Putamen (tissue), 1 donor: ENCODE results near the gene OCIAD1.
"Not testable (repeated sequence)": the region's sequence is repeated elsewhere in the genome, so short reads cannot be mapped to it uniquely, and the experiment has no call there.

ENCODE experiments used
- DNase-seq: peaks from one replicate; pipeline ENCODE4 v3.0.0-alpha.2; 2016; ENCODE audit warnings: low spot score

Gene OCIAD1, protein sequence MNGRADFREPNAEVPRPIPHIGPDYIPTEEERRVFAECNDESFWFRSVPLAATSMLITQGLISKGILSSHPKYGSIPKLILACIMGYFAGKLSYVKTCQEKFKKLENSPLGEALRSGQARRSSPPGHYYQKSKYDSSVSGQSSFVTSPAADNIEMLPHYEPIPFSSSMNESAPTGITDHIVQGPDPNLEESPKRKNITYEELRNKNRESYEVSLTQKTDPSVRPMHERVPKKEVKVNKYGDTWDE

DNA sequence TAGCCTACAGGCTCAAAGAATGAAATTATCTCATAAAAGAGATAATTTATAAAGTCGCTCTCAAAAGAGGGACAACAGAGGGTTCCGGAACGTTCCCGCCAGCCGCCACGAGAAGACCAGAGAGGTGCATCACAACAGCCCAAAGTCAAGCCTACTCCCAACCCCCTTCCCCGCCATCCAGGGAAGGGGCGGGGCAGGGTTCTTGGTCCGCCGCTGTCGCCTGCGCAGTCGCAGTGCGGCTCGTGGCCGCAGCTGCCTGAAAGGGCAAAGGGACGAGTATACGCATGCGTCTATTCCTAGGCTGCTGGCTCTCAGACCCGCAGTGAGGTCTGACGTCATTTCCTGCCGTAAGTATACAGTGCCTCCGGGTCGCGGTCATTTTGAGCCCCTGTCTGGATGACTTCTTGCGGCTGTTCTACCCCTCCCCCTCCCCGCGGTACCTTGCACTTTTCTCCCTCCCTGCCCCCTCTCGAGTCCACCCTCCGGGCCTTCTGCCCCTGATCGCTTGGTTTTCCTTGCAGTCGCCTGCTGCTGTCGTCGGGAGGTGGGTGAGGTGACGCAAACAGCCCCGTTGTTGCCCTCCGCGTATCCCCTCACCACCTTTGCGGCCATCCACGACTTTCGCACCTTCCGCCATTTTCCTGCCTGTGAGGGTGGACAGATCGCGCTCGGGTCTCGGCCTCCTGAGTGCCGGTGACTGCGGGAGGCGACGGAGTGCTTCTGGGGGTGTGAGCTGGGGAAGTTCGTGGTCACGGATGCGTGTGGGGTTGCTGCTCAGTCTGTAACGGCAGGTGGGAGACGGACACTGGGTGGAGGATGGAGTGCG is at the start of gene OCIAD1:
OCIAD1 (plus strand) TSS at position 383 of the 826 bp plus-strand sequence. CDS start 1,537 bp downstream, outside the sequence.
- peak; percentile 99 for DNase-seq

DNA sequence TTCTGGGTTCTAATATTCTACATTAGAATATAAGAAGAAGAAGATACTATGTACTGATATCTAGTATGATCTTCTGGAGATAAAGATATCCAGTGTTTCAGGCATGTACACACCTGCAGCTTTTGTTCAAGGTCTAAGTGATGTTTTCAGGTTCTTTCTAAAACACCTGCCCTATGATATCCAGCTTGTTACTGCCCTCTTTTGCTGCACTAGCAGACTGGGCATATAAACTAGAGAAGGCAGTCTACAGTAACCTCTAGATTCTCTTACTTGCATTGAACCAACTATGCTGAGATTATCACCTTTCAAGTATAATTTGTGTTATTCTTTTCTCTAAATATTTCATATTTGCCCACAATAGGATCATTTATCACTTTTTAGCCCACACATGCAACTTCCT is 48.9 kb upstream of the OCIAD1 start:
- DNase-seq, result no peak

DNA sequence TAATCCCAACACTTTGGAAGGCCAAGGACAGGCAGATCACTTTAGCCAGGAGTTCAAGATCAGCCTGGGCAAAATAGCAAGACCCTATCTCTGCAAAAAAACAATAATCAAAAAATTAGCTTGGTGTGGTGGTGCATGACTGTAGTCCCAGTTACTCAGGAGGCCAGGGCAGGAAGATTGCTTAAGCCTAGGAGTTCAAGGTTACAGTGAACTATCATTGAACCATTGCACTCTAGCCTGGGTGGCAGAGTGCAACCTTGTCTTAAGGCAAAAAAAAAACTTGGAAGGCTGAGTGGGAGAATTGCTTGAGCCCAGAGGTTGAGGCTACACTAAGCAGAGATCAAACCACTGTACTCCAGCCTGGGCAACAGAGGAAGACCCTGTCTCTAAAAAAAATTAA is 45.6 kb upstream of the OCIAD1 start:
- no peak for DNase-seq

DNA sequence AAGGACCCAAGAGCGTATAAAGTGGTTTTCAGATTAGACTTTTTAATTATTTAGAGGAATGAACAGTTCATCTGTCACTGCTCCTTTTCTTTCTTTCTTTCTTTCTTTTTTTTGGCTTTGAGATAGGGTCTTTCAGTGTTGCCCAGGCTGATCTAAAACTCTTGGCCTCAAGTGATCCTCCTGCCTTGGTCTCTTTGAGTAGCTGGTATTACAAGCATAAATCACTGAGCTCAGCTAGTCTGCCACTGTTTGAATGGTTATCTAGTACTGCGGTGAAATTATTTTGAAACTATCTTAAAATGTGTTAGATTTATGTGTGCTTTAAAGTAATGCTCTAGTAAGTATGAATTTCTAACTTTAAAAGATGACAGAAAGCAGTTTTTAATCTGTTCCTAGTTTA is 44.3 kb upstream of the OCIAD1 start:
- no peak for DNase-seq

DNA sequence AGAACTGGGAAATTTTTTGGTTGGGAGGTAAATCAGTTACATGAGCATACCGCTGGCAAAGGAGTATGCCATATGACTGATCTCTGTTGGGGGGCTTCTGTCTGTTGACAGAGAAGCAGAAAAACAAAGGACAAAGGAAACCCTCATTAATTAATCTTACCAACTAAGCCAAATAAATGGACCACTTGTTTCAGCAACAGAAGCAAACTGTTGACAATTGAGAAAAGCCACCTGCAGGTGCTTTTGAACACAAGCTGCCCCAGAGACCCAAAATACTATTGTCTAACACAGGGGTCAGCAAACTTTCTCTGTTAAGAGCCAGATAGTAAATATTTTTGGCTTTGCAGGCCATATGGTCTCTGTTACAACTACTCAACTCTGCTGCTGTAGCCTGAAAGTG is 43.8 kb upstream of the OCIAD1 start:
- peak; percentile 91 for DNase-seq

DNA sequence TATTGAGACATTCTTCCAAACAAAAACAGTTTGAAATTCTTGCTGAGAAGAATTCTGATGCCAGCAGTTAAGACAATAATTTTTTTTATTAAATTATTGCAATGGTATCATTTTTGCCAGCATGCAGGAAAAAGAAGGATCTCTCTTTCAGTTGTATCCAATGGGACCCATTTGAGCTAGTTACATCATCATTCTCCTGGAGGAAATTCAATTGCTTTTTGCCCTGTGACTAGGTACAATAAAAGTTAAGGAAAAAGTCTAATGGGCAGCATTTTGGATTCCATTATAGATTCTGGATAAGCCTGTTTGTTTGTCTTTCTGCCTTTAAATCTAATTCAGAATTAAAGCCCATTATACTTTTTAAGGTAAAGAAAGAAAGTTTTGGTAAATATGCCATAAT is 40.3 kb upstream of the OCIAD1 start:
- no peak for DNase-seq

DNA sequence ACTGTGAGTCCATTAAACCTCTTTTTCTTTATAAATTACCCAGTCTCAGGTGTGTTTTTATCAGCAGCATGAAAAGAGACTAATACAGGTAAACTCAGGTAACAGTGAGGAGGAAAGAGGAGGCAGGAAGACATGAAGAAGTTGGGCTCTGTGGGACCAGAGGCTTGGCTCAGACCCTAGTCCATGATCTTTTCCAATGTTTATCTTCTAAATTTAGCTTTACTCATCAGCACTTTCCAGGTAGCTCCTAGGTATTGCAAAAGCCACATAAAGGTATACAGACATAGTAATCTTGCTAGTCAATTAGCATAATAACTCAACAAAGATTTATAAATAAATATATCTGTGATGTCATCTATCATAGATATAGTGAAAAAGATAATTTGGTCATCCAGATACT is 39.6 kb upstream of the OCIAD1 start:
- no peak for DNase-seq

DNA sequence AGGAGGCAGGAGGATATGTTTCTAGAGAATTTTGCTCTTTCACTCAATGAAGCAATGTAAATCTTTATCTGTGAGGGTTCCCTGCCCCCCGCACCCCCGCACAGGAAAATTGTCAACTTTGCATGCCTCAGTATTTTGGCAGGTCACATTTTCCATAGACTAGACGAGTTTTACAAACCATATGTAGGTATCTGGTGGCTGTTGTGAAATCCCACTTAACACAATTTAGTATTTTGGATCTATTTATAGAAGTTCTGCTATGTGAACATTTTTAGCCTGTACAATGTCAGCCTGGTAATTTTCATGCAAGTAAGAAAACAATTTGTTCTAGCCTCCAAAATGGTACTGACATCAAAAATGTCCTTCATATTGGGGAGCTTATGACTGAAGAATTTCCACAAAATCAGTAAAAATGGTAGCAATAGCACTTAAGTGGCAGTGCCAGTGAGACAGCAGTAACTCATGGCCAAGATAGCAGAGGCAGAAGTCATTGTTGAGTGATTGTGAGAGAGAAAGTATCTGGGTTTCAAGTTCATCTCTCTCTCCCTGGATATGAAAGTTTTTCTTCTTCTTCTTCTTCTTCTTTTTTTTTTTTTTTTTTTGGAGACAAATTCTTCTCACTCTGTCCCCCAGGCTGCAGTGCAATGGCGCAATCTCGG is 38.4 kb upstream of the OCIAD1 start:
- DNase-seq, result no peak

DNA sequence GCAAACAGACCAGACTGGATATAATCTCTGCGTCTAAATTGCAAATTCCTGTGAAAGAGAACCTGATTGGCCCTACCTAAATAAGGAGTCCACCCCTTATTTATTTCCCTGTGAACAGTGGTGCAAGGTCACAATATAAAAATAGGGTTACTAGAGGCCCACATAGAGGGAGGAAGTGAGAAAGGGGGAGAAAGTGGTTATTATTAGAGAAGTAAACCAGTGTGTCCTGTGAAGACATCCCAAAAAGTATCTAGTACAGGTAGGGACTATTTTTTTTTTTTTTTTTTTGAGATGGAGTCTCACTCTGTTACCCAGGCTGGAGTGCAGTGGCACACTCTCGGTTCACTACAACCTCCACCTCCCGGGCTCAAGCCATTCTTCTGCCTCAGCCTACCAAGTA is 35.8 kb upstream of the OCIAD1 start:
- DNase-seq, result no peak

DNA sequence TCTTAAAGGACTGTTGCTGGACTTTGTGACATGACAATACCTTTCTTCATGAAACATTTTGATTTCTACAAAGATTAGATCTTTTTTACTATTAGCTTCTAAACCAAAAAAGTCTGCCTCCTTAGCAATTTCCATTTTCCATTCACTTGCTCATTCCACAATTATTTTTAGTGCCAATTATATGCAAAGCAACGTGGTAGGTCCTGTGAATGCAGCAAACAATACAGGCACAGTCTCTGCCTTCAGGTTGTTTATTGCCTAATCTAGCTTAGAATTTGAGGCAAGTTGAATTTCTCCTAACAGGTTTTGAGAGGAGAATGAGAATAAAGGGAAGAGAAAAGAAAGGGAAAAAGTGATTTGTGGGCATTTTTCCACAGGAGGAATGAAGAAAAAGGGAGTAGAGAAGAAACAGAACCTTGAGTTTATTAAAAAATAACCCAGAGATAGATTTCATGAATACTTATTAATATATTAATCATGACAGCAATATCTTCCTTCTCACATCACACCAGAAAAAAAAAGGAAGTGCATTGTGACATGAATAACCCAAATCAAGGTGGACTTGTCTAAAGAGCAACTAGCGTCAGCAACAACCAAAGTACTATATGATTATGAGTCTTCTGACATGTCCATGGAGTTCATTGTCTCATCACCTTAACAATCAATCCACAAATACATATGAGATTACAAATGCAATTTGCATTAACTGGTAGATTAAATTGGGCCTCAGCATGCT is 34.5 kb upstream of the OCIAD1 start:
- DNase-seq, result no peak

DNA sequence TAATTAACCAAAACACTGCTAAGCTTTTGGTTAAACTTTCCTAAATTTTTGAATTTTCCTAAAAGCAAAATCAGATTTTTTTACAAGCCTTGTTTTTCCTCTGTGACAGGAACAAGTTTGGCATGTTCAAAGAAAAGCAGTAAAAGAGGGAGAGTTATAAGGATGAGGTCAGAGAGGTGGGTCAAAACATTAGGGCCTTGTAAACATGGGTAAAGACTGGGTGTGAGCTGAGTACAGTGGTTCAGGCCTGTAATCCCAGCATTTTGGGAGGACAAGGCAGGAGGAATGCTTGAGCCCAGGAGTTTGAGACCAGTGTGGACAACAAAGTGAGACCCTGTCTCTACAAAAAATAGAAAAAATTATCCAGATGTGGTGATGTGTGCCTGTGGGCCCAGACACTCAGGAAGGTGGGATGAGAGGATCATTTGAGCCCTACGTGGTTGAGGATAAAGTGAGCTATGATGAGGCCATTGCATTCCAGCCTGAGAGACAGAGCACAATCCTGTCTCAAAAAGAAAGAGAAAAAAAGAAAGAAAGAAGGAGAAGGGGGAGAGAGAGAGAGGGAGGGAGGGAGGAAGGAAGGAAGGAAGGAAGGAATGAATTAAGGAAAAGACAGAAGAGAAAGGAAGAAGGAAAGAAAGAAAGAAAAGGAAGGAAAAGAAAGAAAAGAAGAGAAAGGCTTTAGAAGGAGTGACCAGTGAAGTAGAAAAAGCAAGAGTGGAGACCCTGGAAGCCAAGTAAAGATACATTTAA is 33.8 kb upstream of the OCIAD1 start:
- DNase-seq, result no peak

DNA sequence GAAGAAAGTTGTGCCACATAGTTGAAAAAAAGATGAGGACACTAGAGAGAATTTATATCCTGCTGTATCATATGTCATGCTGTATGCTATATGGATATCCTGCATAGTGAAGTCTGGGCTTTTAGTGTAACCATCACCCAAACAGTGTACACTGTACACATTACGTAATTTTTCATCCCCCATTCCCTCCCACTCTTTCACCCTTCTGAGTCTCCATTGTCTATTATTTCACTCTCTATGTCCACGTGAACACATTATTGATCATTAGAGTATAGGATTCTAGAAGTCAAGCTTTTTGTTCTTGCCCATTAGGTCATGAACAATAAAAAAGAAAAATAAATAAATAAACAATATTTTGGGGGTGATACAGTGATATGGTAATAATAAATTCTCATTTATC is 32.8 kb upstream of the OCIAD1 start:
- DNase-seq, result no peak

DNA sequence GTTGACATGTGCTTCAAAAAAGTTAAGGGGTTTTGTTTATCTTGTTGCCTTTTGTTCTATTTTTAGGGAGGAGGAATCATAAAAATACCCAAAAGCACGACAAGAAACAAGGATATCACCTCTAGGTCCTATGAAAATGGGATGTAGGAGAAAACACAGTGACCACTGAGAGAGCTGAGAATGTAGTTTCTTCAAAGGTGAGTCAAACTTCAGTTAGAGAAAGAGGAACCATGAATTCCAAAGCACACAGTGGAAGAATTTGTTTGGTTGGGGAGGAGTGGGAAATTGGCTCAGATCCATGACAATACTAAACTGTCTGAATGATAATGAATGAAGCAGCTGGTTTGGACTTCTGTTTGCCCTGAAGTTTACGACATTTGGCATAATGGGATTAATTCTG is 31.7 kb upstream of the OCIAD1 start:
- DNase-seq, result no peak

DNA sequence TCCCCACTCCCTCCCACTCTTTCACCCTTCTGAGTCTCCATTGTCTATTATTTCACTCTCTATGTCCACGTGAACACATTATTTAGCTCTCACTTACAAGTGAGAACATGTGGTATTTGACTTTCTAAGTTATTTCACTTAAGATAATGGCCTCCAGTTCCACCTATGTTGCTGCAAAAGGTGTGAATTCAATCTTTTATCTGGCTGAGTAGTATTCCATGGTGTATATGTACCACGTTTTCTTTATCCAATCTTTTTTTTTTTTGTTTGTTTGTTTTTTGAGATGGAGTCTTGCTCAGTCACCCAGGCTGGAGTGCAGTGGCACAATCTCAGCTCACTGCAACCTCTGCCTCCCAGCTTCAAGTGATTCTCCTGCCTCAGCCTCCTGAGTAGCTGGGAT is 30.7 kb upstream of the OCIAD1 start:
- DNase-seq, result not testable (repeated sequence)

DNA sequence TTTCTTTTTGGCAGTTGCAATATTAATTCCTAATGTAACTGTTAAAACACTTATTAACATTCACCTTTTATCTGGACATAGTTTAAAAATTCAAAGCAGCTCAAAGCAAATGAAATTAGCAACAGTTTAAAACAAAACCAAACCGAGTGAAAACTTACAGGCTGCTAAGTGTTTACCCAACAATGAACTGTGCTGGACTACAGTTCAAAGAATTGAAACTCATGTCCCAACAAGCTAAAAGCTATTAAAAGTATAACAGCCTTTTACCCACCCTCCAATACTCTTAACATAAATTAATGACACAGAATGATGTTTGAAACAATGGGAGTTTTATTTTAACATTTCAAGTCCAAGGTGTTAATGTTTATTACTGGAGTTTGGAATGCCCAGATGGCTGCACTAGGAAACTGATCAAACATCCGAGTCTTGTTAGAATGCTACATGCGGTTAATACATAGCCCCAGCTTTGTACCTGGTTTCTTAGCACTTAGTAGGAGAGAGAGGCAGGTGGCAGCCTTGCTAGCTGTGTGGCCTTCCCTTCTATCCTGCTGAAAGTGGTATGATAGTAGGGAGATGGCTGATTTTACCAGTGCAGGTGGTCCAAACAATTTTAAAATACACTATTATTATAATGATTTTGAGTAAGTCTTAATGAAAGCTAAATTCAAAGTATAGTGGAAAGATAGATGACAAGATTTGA is 29.7 kb upstream of the OCIAD1 start:
- DNase-seq, result no peak

DNA sequence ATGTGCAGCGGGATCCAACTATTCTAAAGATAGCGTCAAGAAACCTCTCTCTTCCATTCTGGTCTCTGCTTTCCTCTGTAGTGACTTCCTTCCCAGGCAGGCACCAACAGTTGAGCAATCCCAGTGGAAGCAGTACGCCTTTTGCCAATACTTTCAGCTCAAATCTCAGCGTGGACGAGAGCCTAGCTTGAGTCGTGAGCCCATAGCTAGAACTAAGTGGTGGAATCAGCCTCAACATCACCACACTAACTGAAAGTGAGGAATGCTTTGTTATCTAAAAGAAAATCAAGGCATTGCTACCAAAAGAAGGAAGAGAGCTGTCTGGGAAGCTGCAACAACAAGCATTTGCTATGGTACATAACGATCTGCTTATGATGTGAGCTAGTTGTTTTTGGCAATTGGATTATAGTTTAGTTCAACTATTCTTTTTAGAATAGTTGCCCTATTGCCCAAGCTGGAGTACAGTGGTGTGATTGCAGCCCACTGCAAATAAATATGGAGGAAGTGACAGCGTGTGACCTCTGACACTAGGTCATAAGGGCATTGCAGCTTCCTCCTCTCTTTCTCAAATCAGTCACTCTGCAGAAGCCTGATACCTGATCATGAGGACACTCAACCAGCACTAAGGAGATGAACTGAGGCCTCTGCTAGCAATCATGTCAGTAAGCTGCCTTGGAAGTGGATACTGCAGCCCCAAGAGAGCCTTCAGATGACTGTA is 26.1 kb upstream of the OCIAD1 start:
- DNase-seq, result no peak

DNA sequence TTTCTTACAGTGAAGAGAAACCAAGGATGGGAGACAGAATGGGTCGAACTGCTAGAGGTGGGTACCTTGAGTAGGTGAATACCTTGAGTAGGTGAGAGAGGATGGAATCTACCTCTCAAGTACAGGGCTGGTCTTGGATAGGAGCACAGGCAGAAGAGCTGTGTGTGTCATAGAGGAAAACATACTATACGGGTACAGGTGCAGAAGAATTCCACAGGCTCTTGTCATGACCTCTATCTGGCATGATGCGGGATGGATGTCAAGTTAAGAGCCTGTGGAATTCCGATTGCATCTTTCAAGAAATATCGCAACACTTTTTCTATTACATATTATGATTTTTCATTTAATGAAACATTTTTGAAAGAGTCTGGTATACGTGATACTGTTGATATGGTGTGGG is 18.0 kb upstream of the OCIAD1 start:
- no peak for DNase-seq

DNA sequence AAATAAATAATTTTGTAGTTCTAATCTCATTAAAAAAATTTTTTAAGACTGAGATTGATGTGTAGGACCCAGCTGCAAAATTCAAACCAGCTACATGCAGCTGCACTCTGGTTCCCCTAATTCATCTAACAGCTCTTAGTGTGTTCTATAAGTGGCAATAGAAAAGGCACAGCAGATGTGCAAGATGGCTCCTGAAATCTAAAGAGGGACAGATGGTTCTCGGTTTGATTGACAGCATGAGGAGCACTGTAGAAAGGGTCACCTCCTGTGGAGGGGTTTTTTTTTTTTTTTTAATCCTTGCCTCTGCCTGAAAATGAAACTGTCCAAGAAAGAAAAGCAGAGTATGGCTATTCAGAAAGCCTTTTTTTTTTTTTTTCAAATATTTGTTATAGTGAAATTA is 16.9 kb upstream of the OCIAD1 start:
- DNase-seq, result no peak

DNA sequence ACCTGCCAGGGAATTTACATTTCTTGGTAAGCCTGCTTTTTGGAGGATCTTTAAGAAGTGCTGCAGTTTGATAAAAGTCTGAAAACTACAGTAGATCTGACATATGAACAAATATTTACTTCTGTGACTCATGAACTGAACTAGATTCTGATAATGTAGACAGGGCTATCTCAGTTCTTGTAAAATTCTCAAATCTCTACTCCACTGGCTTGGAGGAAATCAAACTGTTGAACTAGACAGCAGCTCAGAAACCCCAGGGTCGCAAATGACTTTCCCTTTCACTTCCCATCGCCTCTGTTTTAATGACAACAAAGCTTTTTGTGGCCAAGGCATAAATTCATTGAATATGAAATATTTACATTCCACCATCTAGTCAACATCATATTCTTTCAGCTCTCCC is 15.4 kb upstream of the OCIAD1 start:
- DNase-seq, result no peak

DNA sequence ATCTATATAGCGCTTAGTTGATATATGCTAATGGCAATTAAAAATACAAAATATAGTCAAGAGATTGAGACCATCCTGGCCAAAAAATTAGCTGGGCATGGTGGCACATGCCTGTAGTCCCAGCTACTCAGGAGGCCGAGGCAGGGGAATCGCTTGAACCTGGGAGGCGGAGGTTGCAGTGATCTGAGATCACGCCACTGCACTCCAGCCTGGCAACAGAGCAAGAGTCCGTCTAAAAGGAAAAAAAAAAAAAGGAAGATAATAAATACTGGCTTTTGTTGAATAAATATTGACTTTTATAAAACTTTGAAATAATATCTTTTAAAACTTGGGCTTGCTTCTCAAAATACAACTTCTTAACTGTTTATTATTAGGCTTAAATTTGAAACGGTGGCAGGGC is 14.6 kb upstream of the OCIAD1 start:
- DNase-seq, result not testable (repeated sequence)
